Measurements from ENCODE around the gene TMEM171. TPM values are rescaled to one million over a fixed set of nuclear protein-coding genes. Genes with fewer than 3 reads are reported as not detected.

TMEM171 gene
- total and polyA plus RNA-seq, 2 donors (not counting 1 experiment from before 2014, with no cell fraction given) = not detected

GRCh38 chr5:73149540-73149939 lies 29.2 kb downstream of the TMEM171 start:
- H3K4me1 ChIP-seq (ENCODE audit: control insufficient read depth in 2 of 2, insufficient read depth in 2 of 2, low read length in 2 of 2) = no peaks in the 10 kb centered on the region
- H3K79me2 ChIP-seq (ENCODE audit: control insufficient read depth, insufficient read depth, low read length) = no peaks in the 10 kb centered on the region
- ChIA-PET POLR2A (no interaction called here), CTCF (no interaction called here)
- TF ChIP-seq EZH2 (IDR thresholded peaks at IDR 0.05; ENCODE audit: borderline replicate concordance, insufficient read depth, low read depth, low read length, poor library complexity, severe bottlenecking) = no peak
- no peak for TF ChIP-seq CTCF (IDR thresholded peaks at IDR 0.05)
- ATAC-seq (ENCODE audit: low read depth) (no peak), DNase-seq (no peak)
- no peaks in the 10 kb centered on the region for H3K36me3 ChIP-seq (replicated peaks in 1 of 2; ENCODE audit: control extremely low read depth in 1 of 2, control insufficient read depth in 1 of 2, extremely low read depth in 1 of 2, insufficient read depth in 2 of 2, low read length in 1 of 2)
- H3K27me3 ChIP-seq (replicated peaks in 1 of 4; ENCODE audit: control extremely low read depth in 1 of 4, control insufficient read depth in 3 of 4, insufficient read depth in 4 of 4, low read length in 3 of 4) = peaks cover 0 to 31% (median 21%) of the 10 kb centered on the region in 4 experiments
- no peak overlapping the region for H3K9ac ChIP-seq (ENCODE audit: low read length)
- Mint-ChIP-seq H3K9me3 (ENCODE audit: insufficient read depth) (no peaks in the 10 kb centered on the region), H3K4me3 (no peak overlapping the region), H3K27ac (no peak overlapping the region), H3K4me1 (peaks cover 6% of the 10 kb centered on the region), H3K27me3 (peaks cover 50% of the 10 kb centered on the region)
- H3K4me2 ChIP-seq (replicated peaks; ENCODE audit: low read depth, low read length, poor library complexity, severe bottlenecking) = no peak overlapping the region
- H4K20me1 ChIP-seq (ENCODE audit: control insufficient read depth, insufficient read depth, low read length, poor library complexity, severe bottlenecking) = no peaks in the 10 kb centered on the region
- H3K4me3 ChIP-seq (ENCODE audit: control extremely low read depth in 1 of 5, extremely low read depth in 1 of 5, insufficient read depth in 1 of 5, low read depth in 2 of 5, low read length in 4 of 5) = no peak overlapping the region
- no peak overlapping the region for H2AFZ ChIP-seq (ENCODE audit: insufficient read depth, low read depth, low read length, poor library complexity, severe bottlenecking)
- no peak overlapping the region for H3K27ac ChIP-seq (ENCODE audit: low read length in 2 of 2)
- intact Hi-C loops (cut with micrococcal nuclease) = no loop called here
- H3K9me3 ChIP-seq (ENCODE audit: control extremely low read depth in 1 of 3, control insufficient read depth in 2 of 3, insufficient read depth in 1 of 3, low read length in 2 of 3) = peaks cover 0 to 10% (median 0%) of the 10 kb centered on the region in 3 donors
- 100% methylated on average over 1 of the region's 3 CpGs for WGBS (ENCODE audit: insufficient coverage)

GRCh38 chr5:73150876-73151275 lies 30.5 kb downstream of the TMEM171 start:
- DNase-seq = no peak
- Histone ChIP-seq H3K9ac (ENCODE audit: low read length) (no peak overlapping the region), H3K27ac (ENCODE audit: low read length in 2 of 2) (no peak overlapping the region), H3K9me3 (ENCODE audit: control extremely low read depth in 1 of 3, control insufficient read depth in 2 of 3, insufficient read depth in 1 of 3, low read length in 2 of 3) (peaks cover 0 to 16% (median 0%) of the 10 kb centered on the region in 3 donors), H3K79me2 (ENCODE audit: control insufficient read depth, insufficient read depth, low read length) (no peaks in the 10 kb centered on the region), H3K36me3 (replicated peaks in 1 of 2; ENCODE audit: control extremely low read depth in 1 of 2, control insufficient read depth in 1 of 2, extremely low read depth in 1 of 2, insufficient read depth in 2 of 2, low read length in 1 of 2) (no peaks in the 10 kb centered on the region), H2AFZ (ENCODE audit: insufficient read depth, low read depth, low read length, poor library complexity, severe bottlenecking) (no peak overlapping the region), H3K4me1 (ENCODE audit: control insufficient read depth in 2 of 2, insufficient read depth in 2 of 2, low read length in 2 of 2) (no peaks in the 10 kb centered on the region), H3K4me2 (replicated peaks; ENCODE audit: low read depth, low read length, poor library complexity, severe bottlenecking) (no peak overlapping the region), H4K20me1 (ENCODE audit: control insufficient read depth, insufficient read depth, low read length, poor library complexity, severe bottlenecking) (no peaks in the 10 kb centered on the region), H3K4me3 (ENCODE audit: control extremely low read depth in 1 of 5, extremely low read depth in 1 of 5, insufficient read depth in 1 of 5, low read depth in 2 of 5, low read length in 4 of 5) (no peak overlapping the region), H3K27me3 (replicated peaks in 1 of 4; ENCODE audit: control extremely low read depth in 1 of 4, control insufficient read depth in 3 of 4, insufficient read depth in 4 of 4, low read length in 3 of 4) (peaks cover 0 to 32% (median 11%) of the 10 kb centered on the region in 4 experiments)
- Mint-ChIP-seq H3K4me3 (no peak overlapping the region), H3K9me3 (ENCODE audit: insufficient read depth) (no peaks in the 10 kb centered on the region), H3K27me3 (peaks cover 50% of the 10 kb centered on the region), H3K27ac (no peak overlapping the region), H3K4me1 (peaks cover 6% of the 10 kb centered on the region)
- intact Hi-C loops (cut with micrococcal nuclease) = no loop called here
- TF ChIP-seq CTCF (IDR thresholded peaks at IDR 0.05) (no peak), EZH2 (IDR thresholded peaks at IDR 0.05; ENCODE audit: borderline replicate concordance, insufficient read depth, low read depth, low read length, poor library complexity, severe bottlenecking) (no peak)
- ChIA-PET CTCF (no interaction called here), POLR2A (no interaction called here)
- WGBS (ENCODE audit: insufficient coverage) = 82% methylated on average over 5 of the region's 7 CpGs
- ATAC-seq (ENCODE audit: low read depth) = no peak

Data from B cell (primary cell).